Bronchial epithelial cell (primary cell): ENCODE data around the gene PTH1R. TPM values are rescaled to one million over a fixed set of nuclear protein-coding genes. Genes with fewer than 3 reads are reported as not detected.

ENCODE experiments used
- DNase-seq: peaks from one replicate; pipeline ENCODE4 v3.0.0-alpha.2; 2010; ENCODE audit warnings: low read depth
- FAIRE-seq: peaks from 2 replicates; lab custom pipeline; 2011; peaks lifted over from hg19 to GRCh38; lab: Jason Lieb, UNC
- H3K27me3 ChIP-seq: 2 replicates; pipeline ENCODE4 v1.5.1; 2011; ENCODE audit warnings: low read length; ENCODE audit not compliant: control insufficient read depth, insufficient read depth
- H3K36me3 ChIP-seq: 2 replicates; pipeline ENCODE4 v1.5.1; 2011; ENCODE audit warnings: low read length; ENCODE audit not compliant: control insufficient read depth, insufficient read depth
- H3K4me3 ChIP-seq: 2 replicates; pipeline ENCODE4 v1.5.1; 2011; ENCODE audit warnings: mild to moderate bottlenecking, low read depth, low read length, control low read depth
- CTCF ChIP-seq: IDR thresholded peaks from 2 replicates; pipeline ENCODE4 v1.5.1; 2011; ENCODE audit warnings: mild to moderate bottlenecking, moderate library complexity, low read length, control low read depth, inconsistent platforms; ENCODE audit not compliant: insufficient read depth, severe bottlenecking
- total RNA-seq: library from RNA; depleted of rRNA; stranded (reverse); fragments of >200 nt; gene quantifications from 2 replicates; pipeline ENCODE4 v1.2.1, GENCODE V29; 2014

Gene PTH1R
- total RNA-seq, 1 donor from 2014 or later, result not detected

GRCh38 chr3:46905661-46906451, 28.3 kb downstream of the PTH1R start:
- Histone ChIP-seq H3K4me3 (no peak overlapping the region), H3K27me3 (no peaks in the 10 kb centered on the region), H3K36me3 (no peaks in the 10 kb centered on the region)
- DNase-seq (no peak), FAIRE-seq (no peak)
- no peak for TF ChIP-seq CTCF

- no peak for DNase-seq
- H3K4me3 ChIP-seq, result no peak overlapping the region
- TF ChIP-seq CTCF, result no peak
- H3K27me3 ChIP-seq, result no peaks in the 10 kb centered on the region
- FAIRE-seq, result no peak
- no peaks in the 10 kb centered on the region for H3K36me3 ChIP-seq
Measured at GRCh38 chr3:46906471-46907058, 29.0 kb downstream of the PTH1R start.

GRCh38 chr3:46907271-46907670, 29.8 kb downstream of the PTH1R start:
- H3K36me3 ChIP-seq, result no peaks in the 10 kb centered on the region
- no peak for TF ChIP-seq CTCF
- H3K27me3 ChIP-seq, result no peaks in the 10 kb centered on the region
- FAIRE-seq, result no peak
- H3K4me3 ChIP-seq, result no peak overlapping the region
- DNase-seq, result no peak

GRCh38 chr3:46907960-46908293, 30.4 kb downstream of the PTH1R start:
- DNase-seq (no peak), FAIRE-seq (no peak)
- no peak overlapping the region for H3K4me3 ChIP-seq
- no peaks in the 10 kb centered on the region for H3K36me3 ChIP-seq
- H3K27me3 ChIP-seq, result no peaks in the 10 kb centered on the region
- TF ChIP-seq CTCF, result no peak

- Histone ChIP-seq H3K4me3 (no peak overlapping the region), H3K36me3 (no peaks in the 10 kb centered on the region), H3K27me3 (no peaks in the 10 kb centered on the region)
- peak; percentile 20 for TF ChIP-seq CTCF
- DNase-seq (peak; percentile 31), FAIRE-seq (peak; percentile 73)
Measured at GRCh38 chr3:46908294-46908985, 30.9 kb downstream of the PTH1R start.
